Right cardiac atrium (tissue), 5 donors: ENCODE results near the gene POLR2I. TPM values are rescaled to one million over a fixed set of nuclear protein-coding genes. Genes with fewer than 3 reads are reported as not detected.

Experiments
- ATAC-seq, 2 donors: fragments of 200-7000 bp; cut with Tn5 transposase; one replicate each; pipeline versions ENCODE4 v1.8.0 to v1.9.1; 2020; ENCODE audit warnings: moderate library complexity in 2 of 2, mild to moderate bottlenecking in 1 of 2
- DNase-seq, 3 donors: peaks; one replicate each; pipeline ENCODE4 v3.0.0-alpha.2; 2020
- H3K27ac ChIP-seq: one replicate; pipeline ENCODE4 v1.5.1; 2013; ENCODE audit warnings: mild to moderate bottlenecking, low read length, control low read depth, moderate library complexity
- H3K27me3 ChIP-seq: one replicate; pipeline ENCODE4 v1.6.1; 2013; ENCODE audit not compliant: control insufficient read depth, insufficient read depth
- H3K4me1 ChIP-seq: one replicate; pipeline ENCODE4 v1.6.1; 2013; ENCODE audit warnings: low read length; ENCODE audit not compliant: control insufficient read depth, insufficient read depth
- H3K4me3 ChIP-seq: one replicate; pipeline ENCODE4 v1.5.1; 2013; ENCODE audit warnings: low read length, control low read depth
- H3K9me3 ChIP-seq: one replicate; pipeline ENCODE4 v1.6.1; 2013; ENCODE audit warnings: low read length; ENCODE audit not compliant: control insufficient read depth
- WGBS: extraction: QIAGEN DNeasy Blood & Tissue Kit; methylation state at CpG from one replicate; pipeline ENCODE4 v1.1.7; 2013; 5-methylcytosine and 5-hydroxymethylcytosine counted together
- intact Hi-C, 4 donors: fragments of 100-400 bp; cut with DNase I; formaldehyde crosslinking; loops; one replicate each; pipeline versions ENCODE4 v1.11.0 to v1.14.0; 2022 to 2023
- long read RNA-seq, 4 donors: library from polyadenylated mRNA; unstranded; transcript quantifications; one replicate each; pipeline ENCODE4 v2.0.0, GENCODE V29; 2020 to 2021
- polyA plus RNA-seq: library from polyadenylated mRNA; stranded (reverse); fragments of 200-250 nt; gene quantifications from one replicate; pipeline ENCODE4 v1.2.3, GENCODE V29; 2013
- total RNA-seq, 4 donors: library from RNA; stranded (reverse); fragmentation: NEBNext Ultra II Directional; extraction: Animal tissue kit (Norgen Biotek cat#: 25700); gene quantifications; one replicate each; pipeline ENCODE4 v1.2.1, GENCODE V29; 2021
- donor health status: healthy with polysubstance abuse.
- donor health status: DM: no; HTN: yes; CAD: no.
- donor health status: DM: no; HTN: no; CAD: no.
- donor health status: DM: no; HTN: yes; CAD: no; lungs with severe emphysema.
- donor health status: DM: yes; HTN: yes; CAD: no.

POLR2I gene
- total RNA-seq (100 to 1,000 TPM in 3 of 4 donors, 10 to 100 TPM in 1; 96.6 to 140 (median 122) TPM), polyA plus RNA-seq (121 TPM)
- long read RNA-seq, donor 1, transcript POLR2I-201 (6 exons, 913 nt), result major isoform, 42 of 46 reads
- long read RNA-seq, donor 1, partial matches to known transcripts, result 0 of 46 reads
- long read RNA-seq, donor 1, other reads (novel, unspliced or antisense), result 0 of 46 reads
- long read RNA-seq, donor 2, transcript POLR2I-201 (6 exons, 913 nt), result major isoform, 41 of 57 reads
- long read RNA-seq, donor 2, transcript POLR2I-206 (5 exons, 542 nt), result minor isoform, 7 of 57 reads
- long read RNA-seq, donor 2, partial matches to known transcripts, result 7 of 57 reads
- long read RNA-seq, donor 2, other reads (novel, unspliced or antisense), result 0 of 57 reads
- long read RNA-seq, donor 3, transcript POLR2I-201 (6 exons, 913 nt), result major isoform, 16 of 23 reads
- long read RNA-seq, donor 3, transcript POLR2I-206 (5 exons, 542 nt), result minor isoform, 6 of 23 reads
- long read RNA-seq, donor 3, partial matches to known transcripts, result 1 of 23 reads
- long read RNA-seq, donor 3, other reads (novel, unspliced or antisense), result 0 of 23 reads
- long read RNA-seq, donor 4, transcript POLR2I-201 (6 exons, 913 nt), result major isoform, 24 of 32 reads
- long read RNA-seq, donor 4, partial matches to known transcripts, result 3 of 32 reads
- long read RNA-seq, donor 4, other reads (novel, unspliced or antisense), result 1 of 32 reads

DNA sequence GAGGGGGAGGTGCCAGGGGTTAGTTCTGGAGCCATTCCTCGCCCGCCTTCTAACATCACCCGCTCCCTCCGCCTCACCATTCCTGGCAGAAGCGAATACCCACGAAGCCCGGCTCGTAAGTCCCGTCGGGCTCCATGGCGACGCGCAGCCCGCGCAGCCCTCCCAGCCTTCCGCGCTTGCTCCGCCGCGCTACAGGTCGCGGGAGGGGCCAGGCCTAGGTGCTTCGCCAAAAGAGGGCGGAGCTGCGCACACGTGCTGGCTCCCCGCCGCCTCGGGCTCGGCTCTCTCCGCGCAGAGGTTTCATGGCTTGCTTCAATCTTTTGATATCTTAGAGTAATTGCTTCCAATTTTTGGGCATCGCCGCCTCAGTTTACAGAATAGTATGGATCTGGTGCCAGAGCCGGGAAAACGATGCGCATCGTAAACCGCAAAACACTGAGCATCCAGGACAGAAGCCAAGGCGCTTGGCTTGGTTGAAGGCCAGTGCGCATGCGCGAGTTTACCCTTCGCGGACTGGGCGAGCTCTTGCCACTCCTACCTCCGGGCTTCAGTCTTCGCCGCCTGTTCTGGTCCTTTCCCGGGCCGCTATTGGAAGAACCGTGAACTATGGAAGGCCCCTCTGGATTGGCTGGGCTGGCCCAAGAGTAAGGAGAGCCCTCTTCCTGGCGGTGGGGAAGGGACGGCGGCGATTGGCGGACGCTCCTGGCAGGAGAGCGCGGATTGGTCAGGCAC, at the start of gene POLR2I:
TSS of gene POLR2I (minus strand) at position 155 of the 732 bp plus-strand sequence. CDS start at position 136, 19 bp downstream.
- under 1% methylated on average over 60 of the region's 60 CpGs for WGBS
- H3K4me1 ChIP-seq, result no peaks in the 10 kb centered on the region

DNA sequence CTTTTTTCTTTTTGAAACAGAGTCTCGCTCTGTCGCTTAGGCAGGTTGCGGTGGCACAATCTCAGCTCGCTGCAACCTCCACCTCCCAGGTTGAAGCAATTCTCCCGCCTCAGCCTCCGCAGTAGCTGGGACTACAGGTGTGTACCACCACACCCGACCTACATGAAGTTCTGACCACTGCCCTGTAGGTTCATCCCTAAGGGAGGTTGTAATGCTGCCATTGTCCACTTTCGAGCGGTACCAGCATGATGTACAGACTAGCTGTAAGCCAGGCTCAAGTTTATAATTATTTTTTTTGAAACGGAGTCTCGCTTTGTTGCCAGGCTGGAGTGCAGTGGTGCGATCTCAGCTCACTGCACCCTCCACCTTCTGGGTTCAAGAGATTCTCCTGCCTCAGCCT, 49.1 kb upstream of the POLR2I start:
- ATAC-seq (peak in 1 of 2 donors; percentile 33), DNase-seq (peak in 1 of 3 donors; percentile 10)
- no peak overlapping the region for H3K27ac ChIP-seq
- intact Hi-C loops, result no loop called here
- 96% methylated on average over 12 of the region's 12 CpGs for WGBS
- no peaks in the 10 kb centered on the region for H3K4me1 ChIP-seq
- no peak overlapping the region for H3K4me3 ChIP-seq
- H3K27me3 ChIP-seq, result no peaks in the 10 kb centered on the region
- H3K9me3 ChIP-seq, result no peaks in the 10 kb centered on the region

More for the DNA sequence above, at the start of gene POLR2I:
- H3K9me3 ChIP-seq, result no peaks in the 10 kb centered on the region
- peak; percentile 99 to 100 (median 99) for DNase-seq
- no peaks in the 10 kb centered on the region for H3K27me3 ChIP-seq
- intact Hi-C loops, result loop anchor here in 2 of 4 donors (5.0 to 10.0 kb wide), 3 partner anchors 50 to 120 kb away; partner anchors contain the start of gene SDHAF1 (in 1 of the 2)
- peak within 1 kb of the TSS; percentile 69 for H3K4me3 ChIP-seq
- peak; percentile 96 to 97 for ATAC-seq
- H3K27ac ChIP-seq, result peak within 1 kb of the TSS; percentile 85

DNA sequence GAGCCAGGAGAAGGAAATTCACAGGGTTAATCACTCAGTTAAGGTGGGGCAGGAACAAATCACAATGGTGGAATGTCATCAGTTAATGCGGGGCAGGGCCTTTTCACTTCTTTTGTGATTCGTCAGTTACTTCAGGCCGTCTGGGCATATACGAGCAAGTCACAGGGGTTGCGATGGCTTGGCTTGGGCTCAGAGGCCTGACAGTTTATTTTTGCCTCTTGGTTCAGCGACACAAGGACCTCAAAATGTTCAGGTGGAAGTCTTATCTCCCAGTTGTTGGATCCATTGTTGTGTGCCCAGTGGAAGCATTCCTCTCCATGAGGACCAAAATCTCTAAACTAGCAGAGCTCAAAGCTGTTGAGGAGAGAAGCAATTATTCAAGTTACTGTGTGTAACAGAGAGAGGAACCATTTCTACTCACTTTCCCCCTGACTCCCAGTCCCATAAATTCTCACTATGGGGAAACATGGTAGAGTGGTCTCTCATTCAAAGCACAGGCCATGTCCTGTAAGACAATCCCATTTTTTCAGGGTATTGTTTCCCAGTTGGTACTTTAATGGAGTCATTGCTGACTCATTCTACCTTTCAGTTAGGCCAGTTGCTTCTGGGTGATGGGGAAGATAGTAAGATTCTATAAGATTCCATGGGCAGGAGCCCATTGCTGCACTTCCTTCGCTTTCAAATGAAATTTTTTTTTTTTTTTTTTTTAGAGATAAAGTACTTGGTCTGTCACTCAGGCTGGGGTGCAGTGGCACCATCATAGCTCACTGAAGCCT, 46.3 kb upstream of the POLR2I start:
- Histone ChIP-seq H3K9me3 (no peaks in the 10 kb centered on the region), H3K27ac (peak overlapping the region; percentile 10), H3K4me1 (no peaks in the 10 kb centered on the region), H3K4me3 (no peak overlapping the region), H3K27me3 (no peaks in the 10 kb centered on the region)
- intact Hi-C loops, result no loop called here
- DNase-seq, result peak in 1 of 3 donors; percentile 14
- ATAC-seq, result no peak
- 73% methylated on average over 7 of the region's 7 CpGs for WGBS

DNA sequence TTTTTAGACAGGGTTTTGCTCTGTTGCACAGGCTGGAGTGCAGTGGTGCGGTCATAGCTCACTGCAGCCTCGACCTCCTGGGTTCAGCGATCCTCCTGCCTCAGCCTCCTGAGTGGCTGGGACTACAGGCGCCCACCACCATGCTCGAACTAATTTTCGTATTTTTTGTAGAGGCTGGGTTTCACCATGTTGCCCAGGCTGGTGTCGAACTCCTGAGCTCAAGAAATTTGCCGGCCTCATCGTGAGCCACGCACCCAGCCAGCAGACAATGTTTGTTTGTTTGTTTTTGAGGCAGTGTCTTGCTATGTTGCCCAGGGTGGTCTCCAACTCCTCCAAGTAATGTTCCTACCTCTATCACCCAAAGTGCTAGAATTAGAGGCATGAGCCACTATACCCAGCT, 38.5 kb upstream of the POLR2I start:
- no peaks in the 10 kb centered on the region for H3K27me3 ChIP-seq
- peak overlapping the region; percentile 71 for H3K4me3 ChIP-seq
- H3K27ac ChIP-seq, result peak overlapping the region; percentile 97
- H3K9me3 ChIP-seq, result no peaks in the 10 kb centered on the region
- peaks cover 3% of the 10 kb centered on the region for H3K4me1 ChIP-seq
- peak in 2 of 3 donors; percentile 29 to 40 for DNase-seq
- no peak for ATAC-seq
- 88% methylated on average over 10 of the region's 10 CpGs for WGBS
- intact Hi-C loops, result no loop called here

DNA sequence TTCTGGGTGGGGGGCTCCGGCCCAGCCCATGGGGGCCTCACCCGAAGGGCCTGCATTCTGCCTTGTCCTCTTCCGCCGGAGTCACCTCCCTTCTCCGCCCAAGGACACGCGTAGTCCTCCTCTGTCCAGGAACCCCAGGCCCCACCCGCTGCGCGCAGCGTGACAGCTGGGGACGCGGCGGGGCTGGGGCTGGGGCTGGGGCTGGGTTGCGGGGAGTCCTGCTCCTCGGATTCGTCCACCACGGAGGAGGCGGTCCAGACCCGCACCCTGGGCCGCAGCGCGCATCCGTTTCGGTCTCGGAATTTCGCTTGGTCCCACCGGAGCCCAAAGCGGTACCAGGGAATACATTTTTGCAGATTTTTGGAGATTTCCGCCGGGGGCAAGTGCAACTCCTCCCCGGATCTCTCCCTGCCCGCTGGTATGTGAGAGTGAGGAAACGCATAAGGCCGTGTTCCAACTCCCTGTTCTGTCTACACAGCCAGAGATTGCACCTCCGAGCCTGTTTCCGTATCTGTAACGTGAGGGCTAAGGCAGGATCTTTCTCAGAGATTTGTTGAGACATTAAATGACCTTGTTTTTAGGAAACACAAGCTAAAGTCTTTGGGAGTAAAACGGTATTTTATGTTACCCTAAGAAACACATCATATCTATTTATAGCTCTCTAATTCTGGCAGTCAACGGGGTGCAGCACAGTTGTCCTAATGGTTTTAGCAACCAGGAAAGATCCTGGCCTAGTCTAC, 37.8 kb upstream of the POLR2I start, which contains the start of gene COX7A1:
TSS of gene COX7A1 (minus strand) at position 96 of the 740 bp plus-strand sequence. CDS start at position 56, 40 bp downstream.
- H3K9me3 ChIP-seq, result no peaks in the 10 kb centered on the region
- ATAC-seq (peak; percentile 91 to 93), DNase-seq (peak; percentile 82 to 93 (median 92))
- peak within 1 kb of the TSS; percentile 97 for H3K27ac ChIP-seq
- peaks cover 3% of the 10 kb centered on the region for H3K4me1 ChIP-seq
- no peaks in the 10 kb centered on the region for H3K27me3 ChIP-seq
- intact Hi-C loops, result no loop called here
- 8% methylated on average over 40 of the region's 40 CpGs for WGBS
- H3K4me3 ChIP-seq, result peak within 1 kb of the TSS; percentile 71

DNA sequence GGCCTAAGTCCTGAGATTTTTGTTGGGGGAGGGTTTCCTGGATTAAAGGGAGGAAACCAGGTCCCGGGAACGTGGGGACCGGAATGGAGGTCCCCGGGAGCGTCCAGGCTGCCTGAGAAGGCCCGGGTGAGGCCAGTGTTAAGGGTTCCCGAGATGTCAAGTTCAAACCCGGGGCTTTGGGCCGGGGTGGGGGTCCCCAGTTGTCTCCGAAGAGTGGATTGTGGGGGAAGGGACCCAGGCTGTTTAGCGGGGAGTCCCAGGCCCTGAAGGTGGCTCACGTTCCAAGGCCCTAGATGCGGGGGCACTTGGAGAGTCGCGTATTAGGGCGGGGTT, 37.3 kb upstream of the POLR2I start:
- H3K4me3 ChIP-seq, result peak overlapping the region; percentile 71
- no peaks in the 10 kb centered on the region for H3K27me3 ChIP-seq
- no peaks in the 10 kb centered on the region for H3K9me3 ChIP-seq
- peaks cover 3% of the 10 kb centered on the region for H3K4me1 ChIP-seq
- DNase-seq (no peak), ATAC-seq (no peak)
- peak overlapping the region; percentile 97 for H3K27ac ChIP-seq
- WGBS, result 15% methylated on average over 16 of the region's 16 CpGs
- intact Hi-C loops, result no loop called here

DNA sequence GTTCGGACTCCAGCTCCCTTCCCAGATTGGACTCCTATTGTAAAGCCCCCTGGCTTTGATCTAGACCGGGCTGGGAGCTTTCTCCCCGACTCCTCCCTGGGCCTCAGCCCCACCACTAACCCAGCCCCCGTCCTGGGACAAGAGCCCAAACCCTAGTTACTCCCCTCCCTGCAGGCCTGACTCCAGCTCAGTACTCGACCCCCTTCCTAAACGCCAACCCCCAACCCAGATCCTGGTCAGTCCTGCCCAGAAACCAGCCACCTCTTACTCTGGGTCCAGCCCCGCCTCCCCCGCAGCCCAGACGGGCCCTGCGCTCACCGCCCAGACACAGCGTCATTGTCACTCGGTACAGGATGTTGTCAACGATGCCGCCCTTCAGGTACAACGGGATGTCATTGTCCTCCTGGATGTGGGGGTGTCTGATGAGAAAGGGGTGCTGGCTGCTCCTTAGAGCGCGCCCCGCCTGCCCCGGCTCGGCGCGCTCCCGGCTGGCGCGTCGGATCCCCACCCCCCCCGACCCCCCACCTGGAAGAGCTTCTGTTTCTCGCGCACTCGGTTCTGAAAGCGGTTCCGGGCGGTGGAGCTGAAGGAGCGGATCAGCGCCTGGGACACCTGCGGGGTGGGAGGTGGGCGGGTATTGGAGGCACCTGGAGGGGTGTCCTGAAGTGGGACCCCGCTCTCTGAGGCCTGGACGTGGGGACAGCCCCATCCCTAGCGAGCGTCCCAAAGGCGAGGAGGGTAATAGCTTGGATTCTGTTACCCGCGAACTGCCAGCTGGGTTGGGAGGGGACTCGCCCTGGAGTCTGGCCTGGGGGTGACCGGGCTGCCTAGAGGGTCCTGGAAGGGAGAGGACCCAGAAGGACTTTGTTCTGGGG, 36.7 kb upstream of the POLR2I start:
- 26% methylated on average over 47 of the region's 47 CpGs for WGBS

DNA sequence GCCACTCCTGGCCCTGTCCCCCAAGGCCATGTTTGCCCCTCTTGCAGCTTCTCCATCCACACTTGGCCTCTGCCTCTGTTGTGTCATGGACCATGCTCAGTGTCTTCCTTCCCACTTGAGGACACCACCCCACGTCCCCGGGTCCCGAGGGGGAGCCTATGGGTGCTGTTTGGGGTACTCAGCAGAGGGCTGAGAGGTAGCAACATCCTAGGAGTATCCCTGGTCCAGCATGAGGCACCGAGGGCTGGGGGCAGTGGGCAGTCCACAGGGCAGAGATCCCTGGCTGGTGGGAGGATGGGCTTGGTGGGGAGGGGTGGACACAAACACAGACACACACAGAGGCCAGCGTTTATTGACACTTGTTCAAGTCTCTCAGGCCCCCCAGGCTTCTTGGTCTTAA, 35.9 kb upstream of the POLR2I start:
- Histone ChIP-seq H3K4me3 (peak overlapping the region; percentile 71), H3K27me3 (no peaks in the 10 kb centered on the region), H3K4me1 (peaks cover 3% of the 10 kb centered on the region), H3K9me3 (no peaks in the 10 kb centered on the region), H3K27ac (peak overlapping the region; percentile 97)
- ATAC-seq (peak; percentile 1 to 2), DNase-seq (peak in 2 of 3 donors; percentile 37 to 57)
- WGBS, result 51% methylated on average over 5 of the region's 5 CpGs
- intact Hi-C loops, result no loop called here

More for the DNA sequence above, 36.7 kb upstream of the POLR2I start:
- H3K27me3 ChIP-seq, result no peaks in the 10 kb centered on the region
- DNase-seq, result peak; percentile 77 to 88 (median 85)
- peak overlapping the region; percentile 97 for H3K27ac ChIP-seq
- peak; percentile 73 to 81 for ATAC-seq
- H3K9me3 ChIP-seq, result no peaks in the 10 kb centered on the region
- H3K4me1 ChIP-seq, result peaks cover 3% of the 10 kb centered on the region
- H3K4me3 ChIP-seq, result peak overlapping the region; percentile 71
- intact Hi-C loops, result no loop called here
